ENCODE measurements around the gene NEK1. TPM values are rescaled to one million over a fixed set of nuclear protein-coding genes. Genes with fewer than 3 reads are reported as not detected.

Gene NEK1, protein sequence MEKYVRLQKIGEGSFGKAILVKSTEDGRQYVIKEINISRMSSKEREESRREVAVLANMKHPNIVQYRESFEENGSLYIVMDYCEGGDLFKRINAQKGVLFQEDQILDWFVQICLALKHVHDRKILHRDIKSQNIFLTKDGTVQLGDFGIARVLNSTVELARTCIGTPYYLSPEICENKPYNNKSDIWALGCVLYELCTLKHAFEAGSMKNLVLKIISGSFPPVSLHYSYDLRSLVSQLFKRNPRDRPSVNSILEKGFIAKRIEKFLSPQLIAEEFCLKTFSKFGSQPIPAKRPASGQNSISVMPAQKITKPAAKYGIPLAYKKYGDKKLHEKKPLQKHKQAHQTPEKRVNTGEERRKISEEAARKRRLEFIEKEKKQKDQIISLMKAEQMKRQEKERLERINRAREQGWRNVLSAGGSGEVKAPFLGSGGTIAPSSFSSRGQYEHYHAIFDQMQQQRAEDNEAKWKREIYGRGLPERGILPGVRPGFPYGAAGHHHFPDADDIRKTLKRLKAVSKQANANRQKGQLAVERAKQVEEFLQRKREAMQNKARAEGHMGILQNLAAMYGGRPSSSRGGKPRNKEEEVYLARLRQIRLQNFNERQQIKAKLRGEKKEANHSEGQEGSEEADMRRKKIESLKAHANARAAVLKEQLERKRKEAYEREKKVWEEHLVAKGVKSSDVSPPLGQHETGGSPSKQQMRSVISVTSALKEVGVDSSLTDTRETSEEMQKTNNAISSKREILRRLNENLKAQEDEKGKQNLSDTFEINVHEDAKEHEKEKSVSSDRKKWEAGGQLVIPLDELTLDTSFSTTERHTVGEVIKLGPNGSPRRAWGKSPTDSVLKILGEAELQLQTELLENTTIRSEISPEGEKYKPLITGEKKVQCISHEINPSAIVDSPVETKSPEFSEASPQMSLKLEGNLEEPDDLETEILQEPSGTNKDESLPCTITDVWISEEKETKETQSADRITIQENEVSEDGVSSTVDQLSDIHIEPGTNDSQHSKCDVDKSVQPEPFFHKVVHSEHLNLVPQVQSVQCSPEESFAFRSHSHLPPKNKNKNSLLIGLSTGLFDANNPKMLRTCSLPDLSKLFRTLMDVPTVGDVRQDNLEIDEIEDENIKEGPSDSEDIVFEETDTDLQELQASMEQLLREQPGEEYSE (N-terminal part only)
- 13.4 and 14.2 TPM in 2 replicates for total RNA-seq

GRCh38 chr4:169611991-169612870 lies at the start of gene NEK1:
TSS of gene NEK1 (minus strand) at chr4:169612583. CDS start at chr4:169602630, 9,953 bp downstream.
- intact Hi-C loops (cut with micrococcal nuclease): loop anchor here (1.0 to 5.0 kb wide), 9 partner anchors 8 to 1293 kb away; partner anchors contain the start of genes CBR4, CLCN3, DDX60 and DDX60L

GRCh38 chr4:169661761-169662160 lies 49.4 kb upstream of the NEK1 start:
- intact Hi-C loops (cut with micrococcal nuclease): loop anchor here (1.0 to 2.0 kb wide), 2 partner anchors 8 to 1181 kb away; partner anchors contain the start of gene DDX60L

DNA sequence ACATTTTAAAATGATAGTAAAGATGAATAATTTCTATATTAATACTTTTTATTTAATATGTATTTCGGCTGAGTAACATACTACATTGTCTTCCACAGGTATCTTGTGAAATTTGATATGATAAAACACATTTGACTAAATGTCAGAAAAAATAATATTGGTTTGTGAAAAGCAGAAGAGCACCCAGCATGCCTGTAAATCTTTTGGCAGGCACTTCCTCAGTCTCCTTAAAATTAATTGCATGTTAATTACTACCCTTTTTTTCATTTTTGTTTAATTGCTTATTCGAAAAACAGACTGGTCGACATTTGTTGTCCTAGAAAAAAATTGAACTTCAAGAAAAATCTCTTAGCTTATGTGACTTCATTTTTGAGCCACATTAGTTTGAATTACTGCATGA lies 48.5 kb upstream of the NEK1 start:
- intact Hi-C loops (cut with micrococcal nuclease): loop anchor here (1.0 to 2.0 kb wide), 7 partner anchors 8 to 1180 kb away; partner anchors contain the start of genes CBR4, CLCN3, DDX60L and HPF1

- intact Hi-C loops (cut with micrococcal nuclease): loop anchor here (1.0 to 2.0 kb wide), 6 partner anchors 40 to 1179 kb away; partner anchors contain the start of genes CBR4, CLCN3, DDX60L and HPF1
These were observed 47.6 kb upstream of the NEK1 start for GRCh38 chr4:169659716-169660670.

DNA sequence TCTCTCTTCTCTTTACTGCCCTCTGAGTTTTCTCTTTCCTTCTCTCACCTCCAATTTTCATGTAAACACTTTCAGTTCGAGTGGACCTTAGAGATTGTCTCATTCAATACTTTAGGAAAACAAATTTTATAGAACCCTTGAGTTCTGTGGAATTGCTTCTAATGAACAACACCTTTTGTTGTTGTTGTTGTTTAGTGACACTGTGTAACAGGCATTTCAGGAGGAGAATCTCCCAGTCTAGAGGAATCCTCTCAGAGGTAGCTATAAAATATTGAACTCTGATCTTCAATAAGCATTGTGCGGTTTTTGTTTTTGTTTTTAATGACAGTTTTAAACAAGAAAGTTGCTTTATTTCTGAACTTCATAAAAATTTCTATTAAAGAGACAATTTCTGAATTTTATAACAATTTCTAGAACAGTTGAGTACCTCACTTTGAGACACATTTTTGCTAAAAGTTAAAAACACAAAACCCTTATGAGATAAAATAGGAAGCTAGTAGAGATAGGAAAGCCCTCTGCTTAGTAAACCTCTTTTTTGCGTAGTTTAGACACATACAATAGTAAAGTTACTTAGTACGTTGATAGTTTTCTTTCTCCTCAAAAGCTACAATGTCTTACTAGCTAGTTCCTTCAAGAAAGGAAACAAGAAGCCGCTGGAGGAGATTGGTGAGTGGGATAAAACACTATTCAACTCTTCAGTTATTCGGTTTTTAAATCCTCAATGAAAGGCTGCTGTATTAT lies 46.8 kb upstream of the NEK1 start:
- intact Hi-C loops (cut with micrococcal nuclease): no loop called here

DNA sequence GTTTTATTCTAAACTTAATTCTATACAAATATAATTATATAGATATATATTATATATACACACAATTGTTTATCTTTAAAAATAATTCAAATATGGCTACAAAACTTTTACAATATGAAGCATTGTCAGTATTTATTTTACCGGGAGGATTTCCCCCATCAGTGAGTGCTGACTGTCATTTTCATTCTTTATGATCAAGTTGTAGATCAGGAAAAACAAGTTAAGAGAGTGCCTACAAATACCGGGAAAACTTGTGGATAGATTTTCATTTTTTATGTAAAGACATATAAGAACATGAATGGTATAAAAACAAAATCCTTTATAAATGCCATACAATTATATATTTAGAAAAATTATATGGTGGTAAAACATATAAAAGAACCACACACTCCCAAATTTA lies 45.8 kb upstream of the NEK1 start:
- intact Hi-C loops (cut with micrococcal nuclease): no loop called here

GRCh38 chr4:169657470-169658107 lies 45.2 kb upstream of the NEK1 start:
- intact Hi-C loops (cut with micrococcal nuclease): no loop called here

GRCh38 chr4:169655401-169655800 lies 43.0 kb upstream of the NEK1 start:
- intact Hi-C loops (cut with micrococcal nuclease): no loop called here

- intact Hi-C loops (cut with micrococcal nuclease): no loop called here
These were observed 40.2 kb upstream of the NEK1 start for GRCh38 chr4:169652535-169652934.

DNA sequence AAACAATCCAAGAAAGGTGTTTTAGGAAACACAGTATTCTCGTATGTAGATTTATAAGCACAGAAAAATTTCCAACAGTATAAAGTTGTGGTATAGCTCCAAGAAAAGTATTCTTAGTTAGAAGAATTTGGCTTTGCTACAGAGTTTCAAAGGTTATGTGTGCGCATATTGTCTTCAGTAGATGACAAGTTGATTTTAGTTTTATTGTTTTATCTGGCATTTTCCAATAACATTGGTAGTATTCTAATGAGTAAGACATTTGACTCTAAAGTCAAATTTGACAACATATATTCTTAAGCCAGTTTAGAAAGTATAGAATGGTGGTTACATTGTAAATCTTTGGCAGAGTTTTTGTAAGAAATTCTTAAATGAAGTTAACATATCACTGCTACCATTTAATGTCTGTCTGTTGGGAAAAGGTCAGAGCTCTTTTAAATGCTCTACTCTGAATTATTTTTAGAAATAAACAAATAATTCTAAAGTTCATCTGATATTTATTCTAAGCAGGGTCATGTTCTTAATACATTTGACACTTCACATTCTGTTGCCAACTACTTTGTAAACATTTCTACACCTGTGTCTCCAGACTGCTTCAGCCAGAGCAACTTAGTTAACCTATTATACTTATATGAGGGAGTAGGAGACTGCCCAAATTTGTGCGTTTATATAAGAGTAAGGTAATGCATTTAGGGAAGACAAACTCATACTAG lies 38.0 kb upstream of the NEK1 start:
- intact Hi-C loops (cut with micrococcal nuclease): no loop called here

DNA sequence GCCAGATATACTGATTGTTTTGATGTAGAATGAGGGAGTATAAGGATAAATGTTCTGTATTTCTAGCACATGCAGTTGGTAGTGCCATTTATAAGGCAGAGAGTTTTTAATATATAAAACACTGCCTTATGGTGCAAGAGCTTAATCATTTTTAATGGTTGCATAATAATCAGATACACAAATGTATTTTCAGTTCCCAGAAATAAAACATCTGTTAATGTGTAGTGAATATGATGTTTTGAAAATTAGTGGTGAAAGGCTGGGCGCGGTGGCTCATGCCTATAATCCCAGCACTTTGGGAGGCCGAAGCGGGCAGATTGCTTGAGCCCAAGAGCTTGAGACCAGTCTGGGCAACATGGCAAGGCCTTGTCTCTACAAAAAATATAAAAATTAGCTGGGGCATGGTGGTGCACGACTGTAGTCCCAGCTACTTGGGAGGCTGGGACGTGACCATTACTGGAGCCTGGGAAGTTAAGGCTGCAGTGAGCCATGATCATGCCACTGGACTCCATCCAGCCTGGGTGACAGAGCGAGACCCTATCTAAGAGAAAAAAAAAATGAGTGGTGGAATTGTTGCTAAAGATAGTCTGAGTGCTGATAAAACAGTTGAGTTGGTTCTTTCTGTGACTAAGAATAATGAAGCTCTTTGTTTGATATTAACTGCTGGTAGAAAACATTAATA lies 37.3 kb upstream of the NEK1 start:
- intact Hi-C loops (cut with micrococcal nuclease): no loop called here

DNA sequence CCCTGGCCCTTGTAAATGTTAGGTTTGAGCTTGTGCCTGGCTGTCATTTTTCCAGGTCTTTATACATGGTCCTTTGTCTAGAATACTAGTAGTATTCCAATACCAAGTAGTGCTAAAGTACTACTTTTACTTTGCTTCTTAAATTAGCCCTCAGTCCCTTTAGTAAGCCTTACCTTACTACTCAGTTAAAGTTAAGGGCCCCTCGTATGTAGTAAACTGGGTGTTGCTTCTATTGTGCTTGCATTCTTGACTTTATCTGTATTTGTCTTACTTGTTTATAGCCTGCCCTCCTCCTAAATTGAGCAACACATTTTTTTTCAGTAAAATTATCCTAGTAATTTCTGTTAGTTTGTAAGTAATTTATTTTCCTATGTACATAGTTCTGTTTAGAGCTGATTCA lies 33.2 kb upstream of the NEK1 start:
- intact Hi-C loops (cut with micrococcal nuclease): no loop called here

- intact Hi-C loops (cut with micrococcal nuclease): no loop called here
These were observed 32.4 kb upstream of the NEK1 start for GRCh38 chr4:169644802-169645201.

GRCh38 chr4:169640261-169640870 lies 28.0 kb upstream of the NEK1 start:
- intact Hi-C loops (cut with micrococcal nuclease): no loop called here

DNA sequence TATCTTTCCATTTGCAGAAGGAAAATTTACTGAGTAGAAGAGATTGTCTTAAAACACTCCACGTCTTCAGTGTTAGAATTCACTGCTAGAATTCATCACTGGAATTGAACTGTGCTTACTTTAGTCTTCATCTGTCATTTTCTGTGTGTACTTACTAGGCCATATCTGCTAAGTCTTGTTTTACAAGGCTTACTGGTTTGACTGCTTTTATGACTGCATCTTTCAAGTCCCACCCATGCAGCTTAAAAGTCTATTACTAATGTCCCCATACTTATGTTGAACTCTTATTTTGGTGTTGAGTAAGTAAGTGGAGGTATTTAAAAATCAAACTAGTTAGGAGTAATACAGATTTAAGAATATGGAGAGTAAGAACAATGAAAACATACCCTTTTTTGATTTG lies 22.6 kb upstream of the NEK1 start:
- intact Hi-C loops (cut with micrococcal nuclease): no loop called here

- intact Hi-C loops (cut with micrococcal nuclease): no loop called here
These were observed 20.5 kb upstream of the NEK1 start for GRCh38 chr4:169632896-169633295.

Measured in T-helper 1 cell treated with Interleukin-12 subunit alpha and Interleukin-12 subunit beta and Interleukin-4 antibody, amounts not matched to agents 30 ng/mL and 1 ng/mL, for 36 hours (primary cell).